HL-60 (cell line): ENCODE measurements around the gene TANC1.

Experiments used
- POLR2AphosphoS5 ChIP-seq: IDR thresholded peaks from 2 replicates; pipeline ENCODE4 v1.6.1; 2012; ENCODE audit warnings: low read depth
- SPI1 ChIP-seq: IDR thresholded peaks from 2 replicates; pipeline ENCODE4 v1.6.1; 2012; ENCODE audit warnings: low read depth, mild to moderate bottlenecking, borderline replicate concordance
- TF ChIP-seq, protein P1 (sequence below): IDR thresholded peaks from one replicate; pipeline ENCODE4 v1.5.1; 2011; ENCODE audit warnings: low read length, control low read depth, inconsistent platforms; ENCODE audit not compliant: insufficient read depth

DNA sequence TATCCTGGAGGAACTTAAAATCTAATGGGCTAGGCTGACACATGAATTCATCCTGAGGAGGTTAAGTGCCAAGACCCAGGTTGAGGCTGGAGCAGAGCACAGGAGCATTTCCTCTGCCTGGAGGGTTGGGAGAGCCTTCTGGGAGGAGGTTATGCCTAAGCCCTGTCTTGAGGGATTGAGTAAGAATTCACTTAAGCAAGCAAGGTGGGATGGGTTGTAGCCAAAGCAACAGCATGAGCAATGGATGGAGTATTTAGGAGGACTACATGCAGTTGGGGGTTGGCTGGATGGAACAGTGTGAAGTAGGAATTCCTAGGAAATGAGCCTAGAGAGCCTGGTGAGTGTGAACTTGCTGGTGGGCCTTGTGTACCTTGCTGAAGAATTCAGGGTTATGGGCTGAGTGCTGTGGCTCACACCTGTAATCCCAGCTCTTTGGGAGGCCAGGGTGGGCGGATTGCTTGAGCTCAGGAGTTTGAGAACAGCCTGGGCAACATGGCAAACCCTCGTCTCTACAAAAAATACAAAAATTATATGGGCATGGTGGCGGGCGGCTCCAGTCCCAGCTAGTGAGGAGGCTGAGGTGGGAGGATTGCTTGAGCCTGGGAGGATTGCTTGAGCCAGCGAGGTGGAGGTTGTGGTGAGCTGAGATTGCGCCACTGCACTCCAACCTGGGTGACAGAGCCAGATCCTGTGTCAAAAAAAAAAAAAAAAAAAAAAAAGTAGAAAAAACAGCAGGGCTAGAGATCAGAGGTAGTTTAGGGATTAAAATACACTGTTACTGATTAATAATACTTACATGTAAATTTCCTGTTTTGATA, 22.2 kb downstream of the TANC1 start:
- TF ChIP-seq, protein P1, sequence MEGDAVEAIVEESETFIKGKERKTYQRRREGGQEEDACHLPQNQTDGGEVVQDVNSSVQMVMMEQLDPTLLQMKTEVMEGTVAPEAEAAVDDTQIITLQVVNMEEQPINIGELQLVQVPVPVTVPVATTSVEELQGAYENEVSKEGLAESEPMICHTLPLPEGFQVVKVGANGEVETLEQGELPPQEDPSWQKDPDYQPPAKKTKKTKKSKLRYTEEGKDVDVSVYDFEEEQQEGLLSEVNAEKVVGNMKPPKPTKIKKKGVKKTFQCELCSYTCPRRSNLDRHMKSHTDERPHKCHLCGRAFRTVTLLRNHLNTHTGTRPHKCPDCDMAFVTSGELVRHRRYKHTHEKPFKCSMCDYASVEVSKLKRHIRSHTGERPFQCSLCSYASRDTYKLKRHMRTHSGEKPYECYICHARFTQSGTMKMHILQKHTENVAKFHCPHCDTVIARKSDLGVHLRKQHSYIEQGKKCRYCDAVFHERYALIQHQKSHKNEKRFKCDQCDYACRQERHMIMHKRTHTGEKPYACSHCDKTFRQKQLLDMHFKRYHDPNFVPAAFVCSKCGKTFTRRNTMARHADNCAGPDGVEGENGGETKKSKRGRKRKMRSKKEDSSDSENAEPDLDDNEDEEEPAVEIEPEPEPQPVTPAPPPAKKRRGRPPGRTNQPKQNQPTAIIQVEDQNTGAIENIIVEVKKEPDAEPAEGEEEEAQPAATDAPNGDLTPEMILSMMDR = no peak
- TF ChIP-seq SPI1 = no peak
- no peak for TF ChIP-seq POLR2AphosphoS5
